Spleen (tissue), 11 donors: Measurements from ENCODE around the gene HAUS1. TPM values are rescaled to one million over a fixed set of nuclear protein-coding genes. Genes with fewer than 3 reads are reported as not detected.
"Not testable (repeated sequence)": the region's sequence is repeated elsewhere in the genome, so short reads cannot be mapped to it uniquely, and the experiment has no call there.

Source experiments
- DNase-seq: peaks from one replicate; pipeline ENCODE4 v3.0.0-alpha.2; 2020
- H3K27ac ChIP-seq, 8 donors: fragments of 200-600 bp; sonication (generic) in 7 of 8; 1 replicate in 4 of 8; 2 replicates in 4 of 8; pipeline versions ENCODE4 v1.5.0 to v1.8.0; 2016 to 2021; ENCODE audit warnings: inconsistent platforms in 4 of 8, mild to moderate bottlenecking in 4 of 8, moderate library complexity in 1 of 8
- H3K27me3 ChIP-seq, 7 donors: fragments of 200-600 bp; sonication (generic) in 6 of 7; replicated peaks in 1 of 7; 1 replicate in 4 of 7; 2 replicates in 3 of 7; pipeline versions ENCODE4 v1.5.0 to v1.8.0; 2016 to 2021; ENCODE audit warnings: inconsistent platforms in 3 of 7, mild to moderate bottlenecking in 1 of 7
- H3K36me3 ChIP-seq, 6 donors: fragments of 200-600 bp; sonication (generic) in 5 of 6; 1 replicate in 4 of 6; 2 replicates in 2 of 6; pipeline versions ENCODE4 v1.5.0 to v1.8.0; 2016 to 2021; ENCODE audit warnings: inconsistent platforms in 2 of 6
- H3K4me1 ChIP-seq, 6 donors: fragments of 200-600 bp; sonication (generic) in 5 of 6; 1 replicate in 3 of 6; 2 replicates in 3 of 6; pipeline versions ENCODE4 v1.5.0 to v1.8.0; 2016 to 2021; ENCODE audit warnings: inconsistent platforms in 3 of 6
- H3K4me3 ChIP-seq, 8 donors: fragments of 200-600 bp; sonication (generic) in 7 of 8; 1 replicate in 4 of 8; 2 replicates in 4 of 8; pipeline versions ENCODE4 v1.5.0 to v1.8.0; 2016 to 2021; ENCODE audit warnings: inconsistent platforms in 4 of 8, mild to moderate bottlenecking in 4 of 8, moderate library complexity in 2 of 8
- H3K9me3 ChIP-seq, 8 donors: fragments of 200-600 bp; sonication (generic) in 7 of 8; 1 replicate in 4 of 8; 2 replicates in 4 of 8; pipeline versions ENCODE4 v1.5.0 to v1.8.0; 2016 to 2021; ENCODE audit warnings: inconsistent platforms in 4 of 8
- CTCF ChIP-seq, 11 experiments: fragments of 200-600 bp in 7 of 11; fragments of 450-650 bp in 4 of 11; sonication (generic) in 4 of 11; IDR thresholded peaks in 8 of 11; conservative IDR thresholded peaks in 3 of 11; 1 replicate in 7 of 11; 2 replicates in 4 of 11; pipeline versions ENCODE4 v1.4.0 to v1.8.0; 2016 to 2021; ENCODE audit warnings: antibody characterized with exemption in 11 of 11, inconsistent platforms in 4 of 11, mild to moderate bottlenecking in 1 of 11
- POLR2A ChIP-seq, 3 donors: fragments of 450-650 bp; IDR thresholded peaks; one replicate each; pipeline ENCODE4 v1.5.1; 2017; ENCODE audit warnings: antibody characterized with exemption in 3 of 3, mild to moderate bottlenecking in 1 of 3
- POLR2AphosphoS5 ChIP-seq, 3 donors: sonication (generic); formaldehyde crosslinking; IDR thresholded peaks; one replicate each; pipeline ENCODE4 v1.5.1; 2017; ENCODE audit warnings: antibody characterized with exemption in 3 of 3
- WGBS, 5 donors: extraction: QIAGEN DNeasy Blood & Tissue Kit in 3 of 5; methylation state at CpG; one replicate each; pipeline versions ENCODE4 v1.1.5 to v1.1.7; 2013 to 2018; 5-methylcytosine and 5-hydroxymethylcytosine counted together
- intact Hi-C: fragments of 100-400 bp; cut with DNase I; formaldehyde crosslinking; loops from one replicate; pipeline ENCODE4 v1.15.0; 2023; ENCODE audit warnings: low total_unique reads
- polyA plus RNA-seq, 3 donors: library from polyadenylated mRNA; stranded (reverse); fragments of 200-250 nt; gene quantifications; one replicate each; pipeline ENCODE4 v1.2.1, GENCODE V29; 2013
- total RNA-seq, 7 donors: library from RNA; depleted of rRNA in 3 of 7; stranded (reverse); fragments of >200 nt in 3 of 7; fragmentation: NEBNext Ultra II Directional in 4 of 7; extraction: Animal tissue kit (Norgen Biotek cat#: 25700) in 4 of 7; gene quantifications; one replicate each; pipeline versions ENCODE4 v1.1.0 to v1.2.1, GENCODE V29; 2016 to 2021
- donor health status: healthy with polysubstance abuse.
- donor health status: DM: no; HTN: no; CAD: no; lungs with moderate emphysema.
- donor health status: DM: no; HTN: no; CAD: no.
- donor health status: Bipolar disorder and iron deficiency.
- donor health status: healthy.
- donor health status: DM: no; HTN: no; CAD: no.
- donor health status: DM: yes; HTN: yes; CAD: no.

HAUS1 gene
- total and polyA plus RNA-seq, 10 donors, result 15.6 to 44.9 (median 18.7) TPM

- H3K9me3 ChIP-seq, result peaks cover 0 to 7% (median 2%) of the 10 kb centered on the region in 8 donors
- H3K27ac ChIP-seq, result no peak overlapping the region
- TF ChIP-seq CTCF (IDR thresholded peaks at IDR 0.05 in 8 of 11, conservative IDR thresholded peaks at IDR 0.05 in 3 of 11), result no peak
- TF ChIP-seq POLR2AphosphoS5 (IDR thresholded peaks at IDR 0.05), result no peak
- TF ChIP-seq POLR2A (IDR thresholded peaks at IDR 0.05), result no peak
- H3K36me3 ChIP-seq, result peaks cover 0 to 100% (median 96%) of the 10 kb centered on the region in 6 donors
- no peak for DNase-seq
- H3K4me3 ChIP-seq, result no peak overlapping the region
- H3K4me1 ChIP-seq, result no peaks in the 10 kb centered on the region
- 90 to 97% (median 96%) methylated on average over 2 of the region's 2 CpGs for WGBS, 5 donors
- intact Hi-C loops, result loop anchor here (10.0 kb wide), 1 partner anchor 160 kb away; no protein-coding TSS in a partner anchor
- no peaks in the 10 kb centered on the region for H3K27me3 ChIP-seq
These were observed 19.8 kb upstream of the HAUS1 start for GRCh38 chr18:46084431-46084830.

- H3K27me3 ChIP-seq, H3K9me3 ChIP-seq, DNase-seq, H3K4me3 ChIP-seq, H3K27ac ChIP-seq: not testable (repeated sequence)
- peaks cover 4 to 100% (median 99%) of the 10 kb centered on the region in 6 donors for H3K36me3 ChIP-seq
- intact Hi-C loops, result loop anchor here (10.0 kb wide), 1 partner anchor 164 kb away; no protein-coding TSS in a partner anchor
- WGBS, 5 donors, result 76 to 94% (median 87%) methylated on average over 8 of the region's 8 CpGs
- H3K4me1 ChIP-seq, result peaks cover 0 to 37% (median 14%) of the 10 kb centered on the region in 6 donors
These were observed 15.7 kb upstream of the HAUS1 start for GRCh38 chr18:46088501-46088900.

- DNase-seq, result no peak
- Histone ChIP-seq H3K9me3 (no peaks in the 10 kb centered on the region), H3K27me3 (no peaks in the 10 kb centered on the region), H3K4me1 (peaks cover 22 to 80% (median 55%) of the 10 kb centered on the region in 6 donors), H3K27ac (peak overlapping the region in 1 of 8 donors; percentile 94), H3K36me3 (peaks cover 4 to 57% (median 42%) of the 10 kb centered on the region in 6 donors), H3K4me3 (peak overlapping the region in 2 of 8 donors; percentile 4 to 100)
- WGBS, 5 donors, result 89 to 97% (median 94%) methylated on average over 10 of the region's 10 CpGs
- intact Hi-C loops, result no loop called here
- TF ChIP-seq CTCF (IDR thresholded peaks at IDR 0.05 in 8 of 11, conservative IDR thresholded peaks at IDR 0.05 in 3 of 11), result no peak
- TF ChIP-seq POLR2A (IDR thresholded peaks at IDR 0.05), result no peak
- TF ChIP-seq POLR2AphosphoS5 (IDR thresholded peaks at IDR 0.05), result no peak
These were observed 8.7 kb upstream of the HAUS1 start for GRCh38 chr18:46095532-46095931.

- Histone ChIP-seq H3K4me3 (peak overlapping the region; percentile 95 to 100 (median 98)), H3K27me3 (no peaks in the 10 kb centered on the region), H3K36me3 (peaks cover 0 to 45% (median 29%) of the 10 kb centered on the region in 6 donors), H3K27ac (peak overlapping the region in 7 of 8 donors; percentile 88 to 94 (median 93)), H3K4me1 (peaks cover 22 to 67% (median 52%) of the 10 kb centered on the region in 6 donors), H3K9me3 (no peaks in the 10 kb centered on the region)
- intact Hi-C loops, result no loop called here
- WGBS, 5 donors, result 38 to 51% (median 47%) methylated on average over 22 of the region's 22 CpGs
- no peak for DNase-seq
- TF ChIP-seq POLR2AphosphoS5 (IDR thresholded peaks at IDR 0.05), result no peak
- TF ChIP-seq POLR2A (IDR thresholded peaks at IDR 0.05), result no peak
- TF ChIP-seq CTCF (IDR thresholded peaks at IDR 0.05 in 8 of 11, conservative IDR thresholded peaks at IDR 0.05 in 3 of 11), result no peak
These were observed 7.4 kb upstream of the HAUS1 start for GRCh38 chr18:46096651-46097300.
